ENCODE data around the gene GSC2. TPM values are rescaled to one million over a fixed set of nuclear protein-coding genes. Genes with fewer than 3 reads are reported as not detected.
"Not testable (repeated sequence)": the region's sequence is repeated elsewhere in the genome, so short reads cannot be mapped to it uniquely, and the experiment has no call there.

The GSC2 gene
- total RNA-seq, 1 experiment from 2014 or later, result not detected

- H3K27me3 ChIP-seq (ENCODE audit: control insufficient read depth, insufficient read depth, low read length), result peaks cover 28% of the 10 kb centered on the region
- H3K4me3 ChIP-seq (ENCODE audit: insufficient read depth, low read depth, low read length), result peak overlapping the region; percentile 13; the same call in 1 of the 2 replicates
- no peak for DNase-seq
Measured at GRCh38 chr22:19173047-19174035, 23.2 kb upstream of the GSC2 start.

GRCh38 chr22:19172213-19173046 is 22.3 kb upstream of the GSC2 start:
- DNase-seq, result no peak
- Histone ChIP-seq H3K27me3 (ENCODE audit: control insufficient read depth, insufficient read depth, low read length) (peaks cover 36% of the 10 kb centered on the region), H3K4me3 (ENCODE audit: insufficient read depth, low read depth, low read length) (peak overlapping the region; percentile 90), H3K36me3 (replicated peaks; ENCODE audit: control insufficient read depth, insufficient read depth, low read length) (peaks cover 8% of the 10 kb centered on the region)

More at GRCh38 chr22:19173047-19174035, 23.2 kb upstream of the GSC2 start:
- peaks cover 8% of the 10 kb centered on the region for H3K36me3 ChIP-seq (replicated peaks; ENCODE audit: control insufficient read depth, insufficient read depth, low read length)

GRCh38 chr22:19169947-19170318 is 19.8 kb upstream of the GSC2 start:
- H3K27me3 ChIP-seq (ENCODE audit: control insufficient read depth, insufficient read depth, low read length), result peaks cover 47% of the 10 kb centered on the region
- DNase-seq, result no peak

GRCh38 chr22:19169002-19169946 is 19.2 kb upstream of the GSC2 start:
- DNase-seq, result peak; percentile 80
- H3K4me3 ChIP-seq (ENCODE audit: insufficient read depth, low read depth, low read length), result peak overlapping the region; percentile 23
- H3K36me3 ChIP-seq (replicated peaks; ENCODE audit: control insufficient read depth, insufficient read depth, low read length), result peaks cover 2% of the 10 kb centered on the region
- peaks cover 47% of the 10 kb centered on the region for H3K27me3 ChIP-seq (ENCODE audit: control insufficient read depth, insufficient read depth, low read length)

More at GRCh38 chr22:19169947-19170318, 19.8 kb upstream of the GSC2 start:
- Histone ChIP-seq H3K4me3 (ENCODE audit: insufficient read depth, low read depth, low read length) (peak overlapping the region; percentile 23; the same call in 1 of the 2 replicates), H3K36me3 (replicated peaks; ENCODE audit: control insufficient read depth, insufficient read depth, low read length) (peaks cover 2% of the 10 kb centered on the region)

GRCh38 chr22:19168088-19168890 is 18.2 kb upstream of the GSC2 start:
- Histone ChIP-seq H3K4me3 (ENCODE audit: insufficient read depth, low read depth, low read length) (no peak overlapping the region), H3K36me3 (replicated peaks; ENCODE audit: control insufficient read depth, insufficient read depth, low read length) (peaks cover 1% of the 10 kb centered on the region), H3K27me3 (ENCODE audit: control insufficient read depth, insufficient read depth, low read length) (peaks cover 47% of the 10 kb centered on the region)
- DNase-seq, result peak; percentile 67

GRCh38 chr22:19167106-19167869 is 17.2 kb upstream of the GSC2 start:
- H3K27me3 ChIP-seq (ENCODE audit: control insufficient read depth, insufficient read depth, low read length), result peaks cover 47% of the 10 kb centered on the region
- no peak overlapping the region for H3K4me3 ChIP-seq (ENCODE audit: insufficient read depth, low read depth, low read length)
- no peak for DNase-seq
- H3K36me3 ChIP-seq (replicated peaks; ENCODE audit: control insufficient read depth, insufficient read depth, low read length), result no peaks in the 10 kb centered on the region

- no peak for DNase-seq
- no peaks in the 10 kb centered on the region for H3K36me3 ChIP-seq (replicated peaks; ENCODE audit: control insufficient read depth, insufficient read depth, low read length)
- peaks cover 47% of the 10 kb centered on the region for H3K27me3 ChIP-seq (ENCODE audit: control insufficient read depth, insufficient read depth, low read length)
- H3K4me3 ChIP-seq (ENCODE audit: insufficient read depth, low read depth, low read length), result no peak overlapping the region
Measured at GRCh38 chr22:19166421-19166820, 16.3 kb upstream of the GSC2 start.

- H3K4me3 ChIP-seq (ENCODE audit: insufficient read depth, low read depth, low read length), result no peak overlapping the region
- no peaks in the 10 kb centered on the region for H3K36me3 ChIP-seq (replicated peaks; ENCODE audit: control insufficient read depth, insufficient read depth, low read length)
- DNase-seq, result no peak
- H3K27me3 ChIP-seq (ENCODE audit: control insufficient read depth, insufficient read depth, low read length), result peaks cover 29% of the 10 kb centered on the region
Measured at GRCh38 chr22:19164425-19164824, 14.3 kb upstream of the GSC2 start.

GRCh38 chr22:19158649-19159048 is 8.6 kb upstream of the GSC2 start:
- not testable (repeated sequence) for H3K4me3 ChIP-seq (ENCODE audit: insufficient read depth, low read depth, low read length); H3K36me3 ChIP-seq (replicated peaks; ENCODE audit: control insufficient read depth, insufficient read depth, low read length); H3K27me3 ChIP-seq (ENCODE audit: control insufficient read depth, insufficient read depth, low read length); DNase-seq

- not testable (repeated sequence) for DNase-seq; H3K4me3 ChIP-seq (ENCODE audit: insufficient read depth, low read depth, low read length); H3K36me3 ChIP-seq (replicated peaks; ENCODE audit: control insufficient read depth, insufficient read depth, low read length)
- peaks cover 27% of the 10 kb centered on the region for H3K27me3 ChIP-seq (ENCODE audit: control insufficient read depth, insufficient read depth, low read length)
Measured at GRCh38 chr22:19156109-19156508, 6.0 kb upstream of the GSC2 start.

GRCh38 chr22:19152942-19153883 is 3.1 kb upstream of the GSC2 start:
- Histone ChIP-seq H3K27me3 (ENCODE audit: control insufficient read depth, insufficient read depth, low read length) (peaks cover 55% of the 10 kb centered on the region), H3K36me3 (replicated peaks; ENCODE audit: control insufficient read depth, insufficient read depth, low read length) (no peaks in the 10 kb centered on the region), H3K4me3 (ENCODE audit: insufficient read depth, low read depth, low read length) (no peak overlapping the region)
- no peak for DNase-seq
